ENCODE results near the gene BRMS1L.

- TF ChIP-seq, protein P1, sequence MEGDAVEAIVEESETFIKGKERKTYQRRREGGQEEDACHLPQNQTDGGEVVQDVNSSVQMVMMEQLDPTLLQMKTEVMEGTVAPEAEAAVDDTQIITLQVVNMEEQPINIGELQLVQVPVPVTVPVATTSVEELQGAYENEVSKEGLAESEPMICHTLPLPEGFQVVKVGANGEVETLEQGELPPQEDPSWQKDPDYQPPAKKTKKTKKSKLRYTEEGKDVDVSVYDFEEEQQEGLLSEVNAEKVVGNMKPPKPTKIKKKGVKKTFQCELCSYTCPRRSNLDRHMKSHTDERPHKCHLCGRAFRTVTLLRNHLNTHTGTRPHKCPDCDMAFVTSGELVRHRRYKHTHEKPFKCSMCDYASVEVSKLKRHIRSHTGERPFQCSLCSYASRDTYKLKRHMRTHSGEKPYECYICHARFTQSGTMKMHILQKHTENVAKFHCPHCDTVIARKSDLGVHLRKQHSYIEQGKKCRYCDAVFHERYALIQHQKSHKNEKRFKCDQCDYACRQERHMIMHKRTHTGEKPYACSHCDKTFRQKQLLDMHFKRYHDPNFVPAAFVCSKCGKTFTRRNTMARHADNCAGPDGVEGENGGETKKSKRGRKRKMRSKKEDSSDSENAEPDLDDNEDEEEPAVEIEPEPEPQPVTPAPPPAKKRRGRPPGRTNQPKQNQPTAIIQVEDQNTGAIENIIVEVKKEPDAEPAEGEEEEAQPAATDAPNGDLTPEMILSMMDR (IDR thresholded peaks at IDR 0.05), result no peak
- no peak for TF ChIP-seq POLR2A (IDR thresholded peaks at IDR 0.05)
These were observed 1.7 kb downstream of the BRMS1L start for GRCh38 chr14:35827678-35828472.

Measured in adrenal gland (tissue), 5 donors.